Measurements from ENCODE around the gene UTS2R. TPM values are rescaled to one million over a fixed set of nuclear protein-coding genes. Genes with fewer than 3 reads are reported as not detected.
A peak's percentile ranks its signal among the peaks of the same experiment; 100 is the strongest.

Gene UTS2R
- polyA plus RNA-seq, 3 donors: not detected

- Histone ChIP-seq H3K4me1 (ENCODE audit: control insufficient read depth in 1 of 2, insufficient read depth in 2 of 2, low read length in 2 of 2) (peaks cover 0 to 5% of the 10 kb centered on the region in 2 donors), H3K27ac (ENCODE audit: low read depth in 1 of 2, low read length in 2 of 2) (no peak overlapping the region), H3K36me3 (replicated peaks in 1 of 2; ENCODE audit: control insufficient read depth in 1 of 2, insufficient read depth in 2 of 2, low read length in 2 of 2) (peaks cover 11 to 45% of the 10 kb centered on the region in 2 donors), H4K20me1 (ENCODE audit: insufficient read depth, low read length) (peaks cover 100% of the 10 kb centered on the region), H3K4me3 (replicated peaks in 1 of 3; ENCODE audit: low read depth in 2 of 3, low read length in 3 of 3) (no peak overlapping the region), H3K4me2 (replicated peaks; ENCODE audit: extremely low read depth, low read length, poor library complexity, severe bottlenecking) (no peak overlapping the region), H2AFZ (ENCODE audit: insufficient read depth, low read depth, low read length, poor library complexity, severe bottlenecking) (no peak overlapping the region), H3K79me2 (ENCODE audit: insufficient read depth, low read length) (peaks cover 1% of the 10 kb centered on the region), H3K27me3 (ENCODE audit: control insufficient read depth in 2 of 2, insufficient read depth in 2 of 2, low read length in 2 of 2) (no peaks in the 10 kb centered on the region), H3K9ac (ENCODE audit: insufficient read depth, low read length, poor library complexity, severe bottlenecking) (no peak overlapping the region), H3K9me3 (replicated peaks in 1 of 2; ENCODE audit: control insufficient read depth in 1 of 2, insufficient read depth in 1 of 2, low read length in 2 of 2) (peaks cover 0 to 2% of the 10 kb centered on the region in 2 donors)
- no peak for DNase-seq
- Mint-ChIP-seq H3K27me3 (ENCODE audit: low read depth in 3 of 3) (peaks cover 10 to 24% (median 13%) of the 10 kb centered on the region in 3 donors), H3K9me3 (peaks cover 0 to 3% (median 0%) of the 10 kb centered on the region in 7 donors), H3K36me3 (peaks cover 44 to 51% of the 10 kb centered on the region in 2 donors), H3K4me1 (peaks cover 5% of the 10 kb centered on the region), H3K27ac (peak overlapping the region in 1 of 7 donors; percentile 62), H3K4me3 (no peak overlapping the region)
- intact Hi-C loops (cut with micrococcal nuclease): loop anchor here in 1 of 2 donors (5.0 to 10.0 kb wide), 2 partner anchors 82 to 300 kb away; partner anchors contain the start of genes CENPX and LRRC45
- TF ChIP-seq CTCF (IDR thresholded peaks at IDR 0.05): no peak
- WGBS (ENCODE audit: insufficient coverage): 81% methylated on average over 12 of the region's 25 CpGs
Observed at GRCh38 chr17:82324566-82325285, 46.8 kb upstream of the UTS2R start.

- no peak for DNase-seq
- peaks cover 11 to 48% of the 10 kb centered on the region in 2 donors for H3K36me3 ChIP-seq (replicated peaks in 1 of 2; ENCODE audit: control insufficient read depth in 1 of 2, insufficient read depth in 2 of 2, low read length in 2 of 2)
- Mint-ChIP-seq H3K27me3 (ENCODE audit: low read depth in 3 of 3) (peaks cover 12 to 22% (median 12%) of the 10 kb centered on the region in 3 donors), H3K4me1 (peaks cover 6% of the 10 kb centered on the region), H3K36me3 (peaks cover 44 to 51% of the 10 kb centered on the region in 2 donors), H3K4me3 (no peak overlapping the region), H3K27ac (no peak overlapping the region), H3K9me3 (peaks cover 0 to 2% (median 0%) of the 10 kb centered on the region in 7 donors)
- H2AFZ ChIP-seq (ENCODE audit: insufficient read depth, low read depth, low read length, poor library complexity, severe bottlenecking): no peak overlapping the region
- H3K4me3 ChIP-seq (replicated peaks in 1 of 3; ENCODE audit: low read depth in 2 of 3, low read length in 3 of 3): no peak overlapping the region
- peaks cover 9% of the 10 kb centered on the region for H3K79me2 ChIP-seq (ENCODE audit: insufficient read depth, low read length)
- intact Hi-C loops (cut with micrococcal nuclease): loop anchor here in 1 of 2 donors (10.0 kb wide), 1 partner anchor 301 kb away; the partner anchor contains the start of genes CENPX and LRRC45
- H3K27ac ChIP-seq (ENCODE audit: low read depth in 1 of 2, low read length in 2 of 2): no peak overlapping the region
- WGBS (ENCODE audit: insufficient coverage): 91% methylated on average over 21 of the region's 30 CpGs
- H3K9me3 ChIP-seq (replicated peaks in 1 of 2; ENCODE audit: control insufficient read depth in 1 of 2, insufficient read depth in 1 of 2, low read length in 2 of 2): no peaks in the 10 kb centered on the region
- no peak overlapping the region for H3K4me2 ChIP-seq (replicated peaks; ENCODE audit: extremely low read depth, low read length, poor library complexity, severe bottlenecking)
- H3K9ac ChIP-seq (ENCODE audit: insufficient read depth, low read length, poor library complexity, severe bottlenecking): no peak overlapping the region
- no peak for TF ChIP-seq CTCF (IDR thresholded peaks at IDR 0.05)
- H3K27me3 ChIP-seq (ENCODE audit: control insufficient read depth in 2 of 2, insufficient read depth in 2 of 2, low read length in 2 of 2): no peaks in the 10 kb centered on the region
- H3K4me1 ChIP-seq (ENCODE audit: control insufficient read depth in 1 of 2, insufficient read depth in 2 of 2, low read length in 2 of 2): peaks cover 0 to 11% of the 10 kb centered on the region in 2 donors
- peaks cover 100% of the 10 kb centered on the region for H4K20me1 ChIP-seq (ENCODE audit: insufficient read depth, low read length)
Observed at GRCh38 chr17:82325286-82326180, 46.0 kb upstream of the UTS2R start.

All from CD14-positive monocyte (primary cell).